B cell (primary cell): ENCODE results near the gene PBOV1. TPM values are rescaled to one million over a fixed set of nuclear protein-coding genes. Genes with fewer than 3 reads are reported as not detected.

Source experiments
- ATAC-seq: fragments of 200-7000 bp; cut with Tn5 transposase; one replicate; pipeline ENCODE4 v1.10.0; 2021; ENCODE audit warnings: low read depth, mild to moderate bottlenecking, moderate number of reproducible peaks, moderate library complexity
- CTCF ChIA-PET: fragments of 350-600 bp; sonication (Branson Sonifier 250); formaldehyde crosslinking; loops from one replicate; lab custom pipeline; 2021; ENCODE audit warnings: antibody characterized with exemption, inconsistent platforms; lab: Charles Lee
- POLR2A ChIA-PET: fragments of 350-600 bp; sonication (Branson Sonifier 250); formaldehyde crosslinking; loops from one replicate; lab custom pipeline; 2021; ENCODE audit warnings: antibody characterized with exemption; lab: Charles Lee
- DNase-seq: peaks from one replicate; pipeline ENCODE4 v3.0.0; 2013
- H2AFZ ChIP-seq: 2 replicates; pipeline ENCODE4 v1.6.1; 2012; ENCODE audit warnings: mild to moderate bottlenecking, low read depth, low read length; ENCODE audit not compliant: insufficient read depth, poor library complexity, severe bottlenecking
- H3K27ac ChIP-seq, 2 donors: 1 replicate in 1 of 2; 2 replicates in 1 of 2; pipeline ENCODE4 v1.5.1; 2012 to 2013; ENCODE audit warnings: low read length in 2 of 2, mild to moderate bottlenecking in 2 of 2, moderate library complexity in 1 of 2
- H3K27me3 ChIP-seq, 4 experiments: fragments of 200-600 bp in 1 of 4; sonication (generic) in 1 of 4; replicated peaks in 1 of 4; 1 replicate in 2 of 4; 2 replicates in 2 of 4; pipeline versions ENCODE4 v1.6.1 to v1.7.0; 2013 to 2016; ENCODE audit warnings: low read length in 3 of 4, mild to moderate bottlenecking in 2 of 4, mixed read lengths in 1 of 4, moderate library complexity in 1 of 4; ENCODE audit not compliant: insufficient read depth in 4 of 4, control insufficient read depth in 3 of 4; ENCODE audit errors: control extremely low read depth in 1 of 4
- H3K36me3 ChIP-seq, 2 experiments: replicated peaks in 1 of 2; 1 replicate in 1 of 2; 2 replicates in 1 of 2; pipeline versions ENCODE4 v1.6.1 to v1.7.1; 2013; ENCODE audit warnings: low read length in 1 of 2; ENCODE audit not compliant: insufficient read depth in 2 of 2, control insufficient read depth in 1 of 2; ENCODE audit errors: control extremely low read depth in 1 of 2, extremely low read depth in 1 of 2
- H3K4me1 ChIP-seq, 2 donors: fragments of 200-600 bp in 1 of 2; sonication (generic) in 1 of 2; 1 replicate in 1 of 2; 2 replicates in 1 of 2; pipeline versions ENCODE4 v1.5.1 to v1.6.1; 2013 to 2017; ENCODE audit warnings: low read length in 2 of 2; ENCODE audit not compliant: control insufficient read depth in 2 of 2, insufficient read depth in 2 of 2
- H3K4me2 ChIP-seq: replicated peaks from 2 replicates; pipeline ENCODE3; 2012; ENCODE audit warnings: mild to moderate bottlenecking, low read depth, low read length; ENCODE audit not compliant: poor library complexity, severe bottlenecking
- H3K4me3 ChIP-seq, 5 experiments: fragments of 200-600 bp in 1 of 5; sonication (generic) in 1 of 5; 1 replicate in 3 of 5; 2 replicates in 2 of 5; pipeline versions ENCODE4 v1.5.1 to v1.7.0; 2011 to 2016; ENCODE audit warnings: low read length in 4 of 5, mild to moderate bottlenecking in 4 of 5, low read depth in 2 of 5, control low read depth in 1 of 5, moderate library complexity in 1 of 5; ENCODE audit not compliant: insufficient read depth in 1 of 5; ENCODE audit errors: control extremely low read depth in 1 of 5, extremely low read depth in 1 of 5
- H3K79me2 ChIP-seq: fragments of 200-600 bp; sonication (generic); one replicate; pipeline ENCODE4 v1.6.0; 2016; ENCODE audit warnings: low read length; ENCODE audit not compliant: control insufficient read depth, insufficient read depth
- H3K9ac ChIP-seq: fragments of 200-600 bp; sonication (generic); 2 replicates; pipeline ENCODE4 v1.6.1; 2017; ENCODE audit warnings: mild to moderate bottlenecking, low read length, moderate library complexity
- H3K9me3 ChIP-seq, 3 donors: one replicate each; pipeline versions ENCODE4 v1.6.1 to v1.7.1; 2013; ENCODE audit warnings: low read length in 2 of 3; ENCODE audit not compliant: control insufficient read depth in 2 of 3, insufficient read depth in 1 of 3; ENCODE audit errors: control extremely low read depth in 1 of 3
- H4K20me1 ChIP-seq: 2 replicates; pipeline ENCODE4 v1.6.0; 2012; ENCODE audit warnings: mild to moderate bottlenecking, low read length; ENCODE audit not compliant: insufficient read depth, control insufficient read depth, poor library complexity, severe bottlenecking
- H3K27ac Mint-ChIP-seq: one replicate; pipeline ENCODE4 v1.8.0; 2021; ENCODE audit warnings: mixed read lengths
- H3K27me3 Mint-ChIP-seq: one replicate; pipeline ENCODE4 v1.8.0; 2021; ENCODE audit warnings: mixed read lengths
- H3K4me1 Mint-ChIP-seq: one replicate; pipeline ENCODE4 v1.8.0; 2021; ENCODE audit warnings: mixed read lengths
- H3K4me3 Mint-ChIP-seq: one replicate; pipeline ENCODE4 v1.8.0; 2021; ENCODE audit warnings: mixed read lengths
- H3K9me3 Mint-ChIP-seq: one replicate; pipeline ENCODE4 v1.8.0; 2022; ENCODE audit warnings: mixed read lengths; ENCODE audit not compliant: insufficient read depth
- CTCF ChIP-seq: fragments of 200-600 bp; IDR thresholded peaks from one replicate; pipeline ENCODE4 v1.8.0; 2022; ENCODE audit warnings: antibody characterized with exemption, mild to moderate bottlenecking
- EZH2 ChIP-seq: IDR thresholded peaks from 2 replicates; pipeline ENCODE4 v1.6.1; 2012; ENCODE audit warnings: borderline replicate concordance, low read depth, mild to moderate bottlenecking, moderate library complexity, low read length; ENCODE audit not compliant: insufficient read depth, poor library complexity, severe bottlenecking
- WGBS: methylation state at CpG from one replicate; pipeline ENCODE4 v1.1.5; 2013; ENCODE audit warnings: missing lambda C conversion rate; ENCODE audit not compliant: insufficient coverage; 5-methylcytosine and 5-hydroxymethylcytosine counted together
- intact Hi-C: fragments of 100-400 bp; cut with micrococcal nuclease; formaldehyde crosslinking; loops from one replicate; pipeline ENCODE4 v1.10.0; 2022
- polyA plus RNA-seq: library from polyadenylated mRNA; depleted of rRNA; stranded (reverse); fragments of >200 nt; gene quantifications from 2 replicates; pipeline ENCODE4 v1.2.3, GENCODE V29; 2012
- total RNA-seq, 2 donors: library from RNA; stranded (reverse); fragments of 120-200 nt in 1 of 2; gene quantifications; 1 replicate in 1 of 2; 2 replicates in 1 of 2; pipeline versions ENCODE4 v1.2.3 to v1.2.4, GENCODE V29; 2013 to 2022

Gene PBOV1
- total and polyA plus RNA-seq, 2 donors (not counting 1 experiment from before 2014, with no cell fraction given) = not detected

GRCh38 chr6:138248011-138248410, 29.7 kb upstream of the PBOV1 start:
- no peak for ATAC-seq
- POLR2A ChIA-PET = no interaction called here
- H3K27ac ChIP-seq = no peak overlapping the region

GRCh38 chr6:138246650-138247440, 28.6 kb upstream of the PBOV1 start:
- no peak overlapping the region for H2AFZ ChIP-seq
- H4K20me1 ChIP-seq = no peaks in the 10 kb centered on the region
- no peaks in the 10 kb centered on the region for H3K79me2 ChIP-seq
- intact Hi-C loops = no loop called here
- no peaks in the 10 kb centered on the region for H3K36me3 ChIP-seq
- TF ChIP-seq CTCF (no peak), EZH2 (no peak)
- peaks cover 0 to 2% (median 1%) of the 10 kb centered on the region in 4 experiments for H3K27me3 ChIP-seq
- no peaks in the 10 kb centered on the region for H3K4me1 ChIP-seq
- no peak overlapping the region for H3K27ac ChIP-seq
- no peak overlapping the region for H3K4me2 ChIP-seq
- Mint-ChIP-seq H3K27ac (no peak overlapping the region), H3K4me3 (no peak overlapping the region), H3K4me1 (no peaks in the 10 kb centered on the region), H3K9me3 (no peaks in the 10 kb centered on the region), H3K27me3 (peaks cover 23% of the 10 kb centered on the region)
- ATAC-seq = no peak
- no peak overlapping the region for H3K4me3 ChIP-seq
- no peak overlapping the region for H3K9ac ChIP-seq
- POLR2A ChIA-PET = no interaction called here
- WGBS = 92% methylated on average over 1 of the region's 3 CpGs
- DNase-seq = no peak
- no peaks in the 10 kb centered on the region for H3K9me3 ChIP-seq
- CTCF ChIA-PET = no interaction called here

More at GRCh38 chr6:138248011-138248410, 29.7 kb upstream of the PBOV1 start:
- 95% methylated on average over 4 of the region's 7 CpGs for WGBS
- DNase-seq = no peak
- Histone ChIP-seq H3K4me3 (no peak overlapping the region), H3K4me1 (no peaks in the 10 kb centered on the region), H3K9ac (no peak overlapping the region), H3K9me3 (no peaks in the 10 kb centered on the region), H4K20me1 (no peaks in the 10 kb centered on the region), H3K27me3 (peaks cover 0 to 2% (median 1%) of the 10 kb centered on the region in 4 experiments), H2AFZ (no peak overlapping the region), H3K36me3 (no peaks in the 10 kb centered on the region), H3K4me2 (no peak overlapping the region), H3K79me2 (no peaks in the 10 kb centered on the region)
- no peak for TF ChIP-seq EZH2
- Mint-ChIP-seq H3K27ac (no peak overlapping the region), H3K27me3 (peaks cover 17% of the 10 kb centered on the region), H3K4me3 (no peak overlapping the region), H3K4me1 (no peaks in the 10 kb centered on the region), H3K9me3 (no peaks in the 10 kb centered on the region)
- CTCF ChIA-PET = no interaction called here
- intact Hi-C loops = no loop called here
